K562 (cell line): ENCODE measurements around the gene FAM149B1. TPM values are rescaled to one million over a fixed set of nuclear protein-coding genes. Genes with fewer than 3 reads are reported as not detected.
A peak's percentile ranks its signal among the peaks of the same experiment; 100 is the strongest.

ENCODE experiments used
- ATAC-seq: fragments of 200-7000 bp; cut with Tn5 transposase; 3 replicates; pipeline ENCODE4 v1.9.1; 2020; ENCODE audit warnings: moderate library complexity
- BruUV-seq: library from RNA; stranded (reverse); fragments of 400-500 nt; replicated peaks from 2 replicates; lab custom pipeline; 2021; lab: Mats Ljungman, UMichigan
- CTCF ChIA-PET: fragments of 300-600 bp; formaldehyde crosslinking; extraction: SDS; loops from one replicate; lab custom pipeline; 2021; ENCODE audit warnings: low intra/inter-chr PET ratio; lab: Yijun Ruan, JAX
- POLR2A ChIA-PET: fragments of 300-600, 350-650 bp; sonication (Branson Sonifier 250); formaldehyde crosslinking; extraction: SDS; loops from one replicate; lab custom pipeline; 2021; ENCODE audit warnings: antibody characterized with exemption, inconsistent platforms; lab: Yijun Ruan, JAX
- DNase-seq, 4 experiments: peaks; one replicate each; pipeline versions ENCODE4 v3.0.0 to v3.0.0-alpha.2; 2011 to 2018; ENCODE audit warnings: low spot score in 3 of 4, mixed read lengths in 3 of 4; ENCODE audit errors: extremely low read depth in 1 of 4
- FAIRE-seq: peaks from 2 replicates; lab custom pipeline; 2011; peaks lifted over from hg19 to GRCh38; lab: Jason Lieb, UNC
- H2AFZ ChIP-seq: 2 replicates; pipeline ENCODE4 v1.6.0; 2011; ENCODE audit warnings: low read depth, low read length, control low read depth, inconsistent platforms
- H3K27ac ChIP-seq: fragments of 200-600 bp; 3 replicates; pipeline ENCODE4 v1.8.0; 2011; ENCODE audit warnings: low read depth, mild to moderate bottlenecking, control low read depth, inconsistent platforms, low read length, moderate library complexity, mixed read lengths; ENCODE audit errors: extremely low read depth
- H3K27me3 ChIP-seq, 2 experiments: fragments of 300-600 bp in 1 of 2; 2 replicates in 1 of 2; 3 replicates in 1 of 2; pipeline versions ENCODE4 v1.6.0 to v1.8.0; 2011; ENCODE audit warnings: inconsistent platforms in 2 of 2, low read length in 2 of 2, mild to moderate bottlenecking in 1 of 2, mixed read lengths in 1 of 2, moderate library complexity in 1 of 2; ENCODE audit not compliant: control insufficient read depth in 2 of 2, insufficient read depth in 2 of 2
- H3K36me3 ChIP-seq: fragments of 300-600 bp; 3 replicates; pipeline ENCODE4 v1.8.0; 2011; ENCODE audit warnings: mild to moderate bottlenecking, low read length, inconsistent platforms; ENCODE audit not compliant: control insufficient read depth, insufficient read depth
- H3K4me1 ChIP-seq, 2 experiments: fragments of 200-600 bp in 1 of 2; replicated peaks in 1 of 2; 2 replicates in 1 of 2; 3 replicates in 1 of 2; pipeline versions ENCODE4 v1.5.1 to v1.8.0; 2011; ENCODE audit warnings: inconsistent platforms in 2 of 2, low read length in 2 of 2, mild to moderate bottlenecking in 1 of 2, mixed read lengths in 1 of 2, moderate library complexity in 1 of 2; ENCODE audit not compliant: control insufficient read depth in 2 of 2, insufficient read depth in 2 of 2
- H3K4me2 ChIP-seq: 2 replicates; pipeline ENCODE4 v1.6.1; 2011; ENCODE audit warnings: low read length, control low read depth, inconsistent platforms, mixed read lengths; ENCODE audit not compliant: insufficient read depth
- H3K4me3 ChIP-seq: fragments of 200-600 bp; sonication (generic), shearing (Covaris generic); 2 replicates; pipeline ENCODE4 v1.5.1; 2016; ENCODE audit warnings: control low read depth, inconsistent platforms
- H3K79me2 ChIP-seq: fragments of 200-600 bp; 3 replicates; pipeline ENCODE4 v1.8.0; 2011; ENCODE audit warnings: low read length, inconsistent platforms; ENCODE audit not compliant: control insufficient read depth, insufficient read depth
- H3K9ac ChIP-seq, 2 experiments: 2 replicates each; pipeline versions ENCODE4 v1.6.0 to v1.6.1; 2011; ENCODE audit warnings: low read depth in 2 of 2, low read length in 2 of 2, control low read depth in 1 of 2, inconsistent platforms in 1 of 2, mild to moderate bottlenecking in 1 of 2, mixed read lengths in 1 of 2; ENCODE audit not compliant: insufficient read depth in 1 of 2
- H3K9me1 ChIP-seq: one replicate; pipeline ENCODE4 v1.6.0; 2011; ENCODE audit warnings: inconsistent platforms, mild to moderate bottlenecking, low read length, moderate library complexity; ENCODE audit not compliant: control insufficient read depth, insufficient read depth
- H3K9me3 ChIP-seq: replicated peaks from 2 replicates; pipeline ENCODE4 v1.5.1; 2011; ENCODE audit warnings: low read depth, low read length, inconsistent platforms; ENCODE audit not compliant: control insufficient read depth, insufficient read depth
- H4K20me1 ChIP-seq: replicated peaks from 2 replicates; pipeline ENCODE4 v1.6.1; 2011; ENCODE audit warnings: low read length, inconsistent platforms, mixed read lengths; ENCODE audit not compliant: control insufficient read depth, insufficient read depth
- CBX3 ChIP-seq, 2 experiments: IDR thresholded peaks; 1 replicate in 1 of 2; 2 replicates in 1 of 2; pipeline ENCODE4 v1.6.1; 2012; ENCODE audit warnings: inconsistent platforms in 2 of 2, low read length in 2 of 2, borderline replicate concordance in 1 of 2, control low read depth in 1 of 2
- CHD1 ChIP-seq: fragments of 200-600 bp; sonication (generic); IDR thresholded peaks from one replicate; pipeline ENCODE4 v1.6.1; 2012; ENCODE audit warnings: mild to moderate bottlenecking, moderate library complexity, low read length, inconsistent platforms
- GMEB1 ChIP-seq: fragments of 250-450 bp; sonication (Bioruptor Pico); IDR thresholded peaks from 2 replicates; pipeline ENCODE4 v1.4.0; 2020; ENCODE audit warnings: mild to moderate bottlenecking
- TCF3 ChIP-seq: sonication (generic); formaldehyde crosslinking; IDR thresholded peaks from 2 replicates; pipeline ENCODE4 v1.4.0; 2020; ENCODE audit warnings: mild to moderate bottlenecking, missing genetic modification reagents
- TRIM28 ChIP-seq: fragments of 450-650 bp; IDR thresholded peaks from 2 replicates; pipeline ENCODE4 v1.6.1; 2017
- ZBTB11 ChIP-seq, 3 experiments: fragments of 200-800 bp in 1 of 3; fragments of 250-450 bp in 1 of 3; fragments of 450-650 bp in 1 of 3; sonication (Bioruptor Pico) in 1 of 3; sonication (Bioruptor generic) in 1 of 3; formaldehyde crosslinking in 1 of 3; IDR thresholded peaks; 2 replicates each; pipeline versions ENCODE4 v1.6.1 to v1.8.0; 2016 to 2022; ENCODE audit warnings: mild to moderate bottlenecking in 2 of 3, missing genetic modification characterization in 2 of 3, missing compliant biosample characterization in 1 of 3, moderate library complexity in 1 of 3
- ZNF324 ChIP-seq: fragments of 250-450 bp; sonication (Bioruptor Pico); IDR thresholded peaks from 2 replicates; pipeline ENCODE4 v1.4.0; 2020; ENCODE audit warnings: mild to moderate bottlenecking
- WGBS: fragments of 100-300 bp; shearing (Covaris generic); methylation state at CpG from one replicate; pipeline ENCODE4 v1.1.6; 2016; ENCODE audit warnings: low coverage, mixed read lengths; ENCODE audit not compliant: insufficient coverage; ENCODE audit errors: missing lambda C conversion rate; 5-methylcytosine and 5-hydroxymethylcytosine counted together
- in situ Hi-C: fragments of 300-500 bp; cut with MboI; formaldehyde crosslinking; loops from 4 replicates; pipeline ENCODE4 v1.15.0; 2018; ENCODE audit warnings: inconsistent platforms, mixed read lengths
- intact Hi-C: fragments of 100-400 bp; cut with micrococcal nuclease; formaldehyde crosslinking; loops from 2 replicates; pipeline ENCODE4 v1.14.2; 2022
- polyA plus RNA-seq, 8 experiments: library from polyadenylated mRNA; depleted of rRNA in 4 of 8; stranded (reverse) in 5 of 8; unstranded in 3 of 8; fragments of >200 nt; fragmentation: Nextera tagmentation in 2 of 8; fragmentation: Illumina TruSeq in 1 of 8; extraction: Ambion mirVana in 2 of 8; extraction: Trizol in 1 of 8; gene quantifications; 2 replicates each; pipeline versions ENCODE4 v1.2.1 to v1.2.3, GENCODE V29; 2011 to 2014; ENCODE audit warnings: inconsistent platforms in 1 of 8, missing spikeins in 1 of 8
- total RNA-seq, 7 experiments: library from RNA; depleted of rRNA in 6 of 7; stranded (reverse); fragments of >200 nt in 6 of 7; fragmentation: Illumina TruSeq in 2 of 7; extraction: Trizol in 2 of 7; gene quantifications; 2 replicates each; pipeline versions ENCODE4 v1.2.1 to v1.2.3, GENCODE V29; 2011 to 2021; ENCODE audit warnings: low replicate concordance in 1 of 7

FAM149B1 gene
- total and polyA plus RNA-seq, 9 of the 15 experiments (the other 6 are each of a cell fraction or from before 2014, with no cell fraction given), result 4.2 to 18.5 (median 9.3) TPM

- WGBS, result 95% methylated on average over 3 of the region's 3 CpGs
- Histone ChIP-seq H3K36me3 (peaks cover 62% of the 10 kb centered on the region), H3K9me1 (no peaks in the 10 kb centered on the region), H3K27ac (no peak overlapping the region), H3K79me2 (peaks cover 70% of the 10 kb centered on the region), H3K9me3 (no peaks in the 10 kb centered on the region), H3K4me3 (no peak overlapping the region), H3K4me2 (no peak overlapping the region), H4K20me1 (no peaks in the 10 kb centered on the region), H2AFZ (no peak overlapping the region), H3K9ac (no peak overlapping the region), H3K4me1 (peaks cover 0 to 4% of the 10 kb centered on the region in 2 experiments; a peak in 1 of 5 replicates), H3K27me3 (no peaks in the 10 kb centered on the region)
- intact Hi-C loops (no loop called here), in situ Hi-C loops (no loop called here)
- BruUV-seq, result no TSS peak
- FAIRE-seq (no peak), DNase-seq (no peak), ATAC-seq (no peak)
- ChIA-PET POLR2A (no interaction called here), CTCF (no interaction called here)
- TF ChIP-seq CHD1 (no peak), TCF3 (no peak), GMEB1 (CRISPR knock-in tag) (no peak), ZNF324 (CRISPR knock-in tag) (peak; percentile 94), TRIM28 (peak; percentile 37; the same call in 1 of the 2 replicates), CBX3 (IDR thresholded peaks at IDR 0.05; ENCODE audit: borderline replicate concordance in 1 of 2, low read length in 2 of 2) (peak in 1 of 2 experiments; percentile 79; a peak in 2 of 3 replicates), ZBTB11 (CRISPR knock-in tag; IDR thresholded peaks at IDR 0.05) (no peak)
Measured at GRCh38 chr10:73161662-73162061, 6.3 kb upstream of the FAM149B1 start.
